WTC11 (cell line): ENCODE measurements around the gene CLOCK.

Source experiments
- CTCF ChIP-seq: fragments of 200-600 bp; IDR thresholded peaks from 2 replicates; pipeline ENCODE4 v1.8.0; 2022; ENCODE audit warnings: antibody characterized with exemption
- ESRRA ChIP-seq: sonication (generic); formaldehyde crosslinking; IDR thresholded peaks from 2 replicates; pipeline ENCODE4 v1.8.1; 2022; ENCODE audit warnings: mild to moderate bottlenecking, missing genetic modification reagents, borderline replicate concordance
- MAX ChIP-seq: sonication (generic); formaldehyde crosslinking; IDR thresholded peaks from 2 replicates; pipeline ENCODE4 v1.8.0; 2022; ENCODE audit warnings: mild to moderate bottlenecking, missing genetic modification reagents
- ZNF138 ChIP-seq: sonication (generic); formaldehyde crosslinking; conservative IDR thresholded peaks from 2 replicates; pipeline ENCODE4 v1.8.1; 2022; ENCODE audit warnings: mild to moderate bottlenecking, moderate library complexity, missing genetic modification reagents
- TF ChIP-seq, protein P1 (sequence below): sonication (generic); formaldehyde crosslinking; IDR thresholded peaks from 2 replicates; pipeline ENCODE4 v1.8.0; 2022; ENCODE audit warnings: mild to moderate bottlenecking, missing genetic modification reagents

DNA sequence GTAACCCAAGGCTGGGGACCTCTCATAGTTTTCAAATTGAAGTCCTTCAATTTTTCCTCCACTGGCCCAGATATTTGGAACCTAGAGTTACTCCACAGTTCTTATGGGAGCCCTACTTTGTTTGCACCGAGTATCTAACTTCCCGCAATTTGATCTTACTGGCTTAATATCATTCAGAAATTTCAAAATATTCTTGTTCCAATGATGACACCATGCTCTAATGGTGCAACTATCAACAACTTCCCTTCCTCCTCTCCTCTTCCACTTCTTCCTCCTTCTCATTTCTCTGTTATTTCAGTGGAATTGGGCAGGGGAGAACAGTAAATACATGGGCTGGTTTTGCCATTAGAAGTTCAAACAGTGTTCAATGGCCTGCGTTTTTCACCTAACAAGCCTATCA, 25.1 kb upstream of the CLOCK start:
- TF ChIP-seq ZNF138 (CRISPR knock-in tag) (no peak), MAX (CRISPR knock-in tag) (no peak), CTCF (no peak), ESRRA (CRISPR knock-in tag) (no peak)
- TF ChIP-seq, protein P1, sequence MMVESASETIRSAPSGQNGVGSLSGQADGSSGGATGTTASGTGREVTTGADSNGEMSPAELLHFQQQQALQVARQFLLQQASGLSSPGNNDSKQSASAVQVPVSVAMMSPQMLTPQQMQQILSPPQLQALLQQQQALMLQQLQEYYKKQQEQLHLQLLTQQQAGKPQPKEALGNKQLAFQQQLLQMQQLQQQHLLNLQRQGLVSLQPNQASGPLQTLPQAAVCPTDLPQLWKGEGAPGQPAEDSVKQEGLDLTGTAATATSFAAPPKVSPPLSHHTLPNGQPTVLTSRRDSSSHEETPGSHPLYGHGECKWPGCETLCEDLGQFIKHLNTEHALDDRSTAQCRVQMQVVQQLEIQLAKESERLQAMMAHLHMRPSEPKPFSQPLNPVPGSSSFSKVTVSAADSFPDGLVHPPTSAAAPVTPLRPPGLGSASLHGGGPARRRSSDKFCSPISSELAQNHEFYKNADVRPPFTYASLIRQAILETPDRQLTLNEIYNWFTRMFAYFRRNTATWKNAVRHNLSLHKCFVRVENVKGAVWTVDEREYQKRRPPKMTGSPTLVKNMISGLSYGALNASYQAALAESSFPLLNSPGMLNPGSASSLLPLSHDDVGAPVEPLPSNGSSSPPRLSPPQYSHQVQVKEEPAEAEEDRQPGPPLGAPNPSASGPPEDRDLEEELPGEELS (CRISPR knock-in tag): no peak
